Dendritic cell treated with granulocyte-macrophage colony-stimulating factor and Interleukin-4, amounts not matched to agents 40 ng/mL and 50 ng/mL, for 4 days (primary cell): Measurements from ENCODE around the gene AGBL4.

Experiments
- H3K27ac Mint-ChIP-seq: one replicate; pipeline ENCODE4 v1.8.0; 2022; ENCODE audit warnings: mild to moderate bottlenecking, mixed read lengths
- H3K27me3 Mint-ChIP-seq: one replicate; pipeline ENCODE4 v1.8.0; 2022; ENCODE audit warnings: mild to moderate bottlenecking, mixed read lengths
- H3K36me3 Mint-ChIP-seq: one replicate; pipeline ENCODE4 v1.8.0; 2022; ENCODE audit warnings: low read depth, mixed read lengths
- H3K4me1 Mint-ChIP-seq: one replicate; pipeline ENCODE4 v1.8.0; 2022; ENCODE audit warnings: low read depth, mixed read lengths
- H3K4me3 Mint-ChIP-seq: one replicate; pipeline ENCODE4 v1.8.0; 2022; ENCODE audit warnings: mild to moderate bottlenecking, moderate library complexity, mixed read lengths
- H3K9me3 Mint-ChIP-seq: one replicate; pipeline ENCODE4 v1.8.0; 2022; ENCODE audit warnings: mixed read lengths
- intact Hi-C: fragments of 100-400 bp; cut with micrococcal nuclease; formaldehyde crosslinking; loops from one replicate; pipeline ENCODE4 v1.15.0; 2022

The AGBL4 gene

GRCh38 chr1:48772211-48772610 lies 1251.5 kb downstream of the AGBL4 start:
- Mint-ChIP-seq H3K9me3 (peaks cover 7% of the 10 kb centered on the region), H3K27ac (no peak overlapping the region), H3K27me3 (peaks cover 18% of the 10 kb centered on the region), H3K4me3 (no peak overlapping the region), H3K4me1 (peaks cover 36% of the 10 kb centered on the region), H3K36me3 (no peaks in the 10 kb centered on the region)
- intact Hi-C loops, result no loop called here

- H3K27ac Mint-ChIP-seq, result no peak overlapping the region
- intact Hi-C loops, result no loop called here
- no peaks in the 10 kb centered on the region for H3K36me3 Mint-ChIP-seq
- peaks cover 7% of the 10 kb centered on the region for H3K9me3 Mint-ChIP-seq
- H3K4me1 Mint-ChIP-seq, result peaks cover 39% of the 10 kb centered on the region
- peaks cover 14% of the 10 kb centered on the region for H3K27me3 Mint-ChIP-seq
- H3K4me3 Mint-ChIP-seq, result no peak overlapping the region
Measured at GRCh38 chr1:48771561-48771960, 1252.2 kb downstream of the AGBL4 start.

DNA sequence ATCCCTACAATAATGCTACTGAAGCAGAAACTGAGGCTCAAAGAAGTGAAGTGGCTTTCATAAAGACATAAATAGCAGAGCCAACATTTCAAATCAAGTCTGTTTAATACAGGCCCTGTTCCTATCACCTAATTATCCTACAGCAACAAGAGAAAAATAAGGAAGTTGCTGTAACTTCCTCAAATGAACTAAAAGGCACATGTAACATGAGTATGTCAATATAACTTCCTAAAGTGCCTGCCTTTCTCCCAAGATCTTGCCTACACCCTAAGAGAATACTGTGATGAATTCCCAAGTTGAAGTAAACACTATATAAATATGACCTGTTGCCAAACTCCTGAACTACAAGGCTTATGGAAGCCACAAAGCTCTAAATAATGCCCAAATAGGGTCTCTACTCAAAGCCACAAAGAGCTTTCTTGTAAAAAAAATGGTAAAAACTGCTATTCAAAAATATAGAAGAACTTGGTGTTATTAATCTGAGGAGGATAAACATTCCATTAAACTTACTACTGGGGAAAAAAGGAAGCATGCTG lies 1255.7 kb downstream of the AGBL4 start:
- Mint-ChIP-seq H3K4me1 (peaks cover 28% of the 10 kb centered on the region), H3K27ac (peak overlapping the region; percentile 31), H3K27me3 (peaks cover 2% of the 10 kb centered on the region), H3K4me3 (no peak overlapping the region), H3K36me3 (no peaks in the 10 kb centered on the region), H3K9me3 (peaks cover 7% of the 10 kb centered on the region)
- intact Hi-C loops, result no loop called here

GRCh38 chr1:48765335-48765734 lies 1258.4 kb downstream of the AGBL4 start:
- no peaks in the 10 kb centered on the region for H3K36me3 Mint-ChIP-seq
- intact Hi-C loops, result no loop called here
- H3K27me3 Mint-ChIP-seq, result no peaks in the 10 kb centered on the region
- H3K4me3 Mint-ChIP-seq, result no peak overlapping the region
- peaks cover 7% of the 10 kb centered on the region for H3K9me3 Mint-ChIP-seq
- peaks cover 27% of the 10 kb centered on the region for H3K4me1 Mint-ChIP-seq
- H3K27ac Mint-ChIP-seq, result no peak overlapping the region

DNA sequence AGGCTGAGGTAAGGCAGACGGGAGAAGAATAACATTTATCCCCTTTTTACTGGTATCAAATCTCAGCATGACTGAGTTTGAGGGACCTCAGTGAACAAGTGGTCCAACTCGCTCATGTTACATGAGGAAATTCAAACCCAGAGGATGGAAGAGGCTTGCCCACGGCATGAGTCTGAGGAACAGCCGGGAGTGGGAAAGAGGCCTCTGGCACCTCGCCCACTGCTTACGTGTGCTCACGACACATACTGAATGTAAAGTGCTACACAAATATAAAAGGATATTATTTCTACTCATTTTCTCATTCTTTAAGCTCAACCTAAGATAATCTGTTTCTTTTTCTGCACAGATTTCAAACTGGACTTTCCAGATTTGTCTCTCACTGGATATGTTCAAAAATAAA lies 1261.8 kb downstream of the AGBL4 start:
- H3K27ac Mint-ChIP-seq, result no peak overlapping the region
- no peaks in the 10 kb centered on the region for H3K9me3 Mint-ChIP-seq
- H3K27me3 Mint-ChIP-seq, result no peaks in the 10 kb centered on the region
- no peaks in the 10 kb centered on the region for H3K36me3 Mint-ChIP-seq
- no peak overlapping the region for H3K4me3 Mint-ChIP-seq
- H3K4me1 Mint-ChIP-seq, result peaks cover 14% of the 10 kb centered on the region
- intact Hi-C loops, result no loop called here

DNA sequence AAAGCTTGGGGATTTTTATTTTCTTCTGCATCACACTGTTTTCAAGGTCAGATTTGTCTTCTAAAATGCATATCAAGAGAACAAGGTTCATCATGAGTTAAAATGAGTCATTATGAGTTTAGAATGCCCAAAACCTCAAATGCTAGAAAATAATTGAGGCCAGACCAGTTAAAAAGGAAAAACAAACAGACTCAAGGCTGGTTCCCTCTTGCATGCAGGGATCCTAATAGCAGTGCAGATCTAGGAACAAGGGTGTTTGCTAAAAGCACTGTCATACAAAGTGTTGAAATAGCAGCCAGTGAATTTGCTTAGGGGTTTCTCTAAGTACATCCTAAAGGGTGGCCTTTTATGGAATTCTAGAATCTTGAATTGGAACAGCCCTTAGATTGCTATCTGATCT lies 1262.3 kb downstream of the AGBL4 start:
- intact Hi-C loops, result no loop called here
- Mint-ChIP-seq H3K9me3 (no peaks in the 10 kb centered on the region), H3K36me3 (no peaks in the 10 kb centered on the region), H3K27me3 (no peaks in the 10 kb centered on the region), H3K27ac (no peak overlapping the region), H3K4me1 (peaks cover 8% of the 10 kb centered on the region), H3K4me3 (no peak overlapping the region)

DNA sequence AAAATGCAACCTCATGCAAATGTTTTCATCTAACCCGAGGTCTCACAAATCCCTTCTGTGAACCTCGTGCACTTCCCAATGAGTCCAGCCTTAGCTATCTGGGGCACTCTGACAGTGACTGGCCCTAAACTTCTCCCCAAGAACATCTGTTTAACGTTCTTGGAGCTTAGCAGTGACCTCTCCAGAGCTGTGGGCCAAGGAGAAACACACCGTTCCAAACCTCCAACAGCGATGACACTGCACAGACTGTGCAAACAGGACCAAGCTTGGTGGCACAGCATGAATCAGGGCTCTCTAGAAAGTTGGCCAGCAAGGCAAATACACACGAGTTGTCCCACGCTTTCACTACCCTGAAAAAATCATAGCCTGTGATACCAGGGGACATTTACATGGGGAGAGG lies 1262.9 kb downstream of the AGBL4 start:
- intact Hi-C loops, result no loop called here
- Mint-ChIP-seq H3K4me3 (no peak overlapping the region), H3K27ac (no peak overlapping the region), H3K4me1 (peaks cover 7% of the 10 kb centered on the region), H3K36me3 (no peaks in the 10 kb centered on the region), H3K27me3 (no peaks in the 10 kb centered on the region), H3K9me3 (no peaks in the 10 kb centered on the region)

DNA sequence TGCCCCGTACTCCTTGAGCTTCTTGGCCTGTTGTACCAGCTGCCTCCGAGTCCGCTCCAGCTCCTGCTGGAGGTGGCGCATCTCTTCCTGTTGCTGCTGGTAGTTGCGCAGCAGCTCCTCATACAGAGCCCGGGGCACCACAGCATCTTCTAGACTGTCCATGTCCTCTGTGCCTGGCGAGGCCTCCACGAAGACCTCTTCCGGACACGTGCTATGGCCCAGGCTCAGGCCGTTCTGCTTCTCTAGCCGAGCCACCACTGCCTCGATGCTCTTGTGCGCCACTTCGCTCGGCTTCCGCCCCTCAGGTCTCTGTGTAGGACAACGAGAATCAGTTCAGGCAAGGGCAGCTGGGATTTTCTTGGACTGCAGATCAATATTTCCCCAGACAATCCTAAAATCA lies 1264.8 kb downstream of the AGBL4 start:
- intact Hi-C loops, result no loop called here
- H3K36me3 Mint-ChIP-seq, result no peaks in the 10 kb centered on the region
- H3K27ac Mint-ChIP-seq, result no peak overlapping the region
- H3K9me3 Mint-ChIP-seq, result no peaks in the 10 kb centered on the region
- peaks cover 7% of the 10 kb centered on the region for H3K4me1 Mint-ChIP-seq
- H3K4me3 Mint-ChIP-seq, result no peak overlapping the region
- H3K27me3 Mint-ChIP-seq, result no peaks in the 10 kb centered on the region

GRCh38 chr1:48757363-48757762 lies 1266.4 kb downstream of the AGBL4 start:
- Mint-ChIP-seq H3K4me1 (peaks cover 7% of the 10 kb centered on the region), H3K4me3 (no peak overlapping the region), H3K27ac (no peak overlapping the region), H3K9me3 (no peaks in the 10 kb centered on the region), H3K36me3 (no peaks in the 10 kb centered on the region), H3K27me3 (no peaks in the 10 kb centered on the region)
- intact Hi-C loops, result no loop called here

- no peaks in the 10 kb centered on the region for H3K27me3 Mint-ChIP-seq
- no peak overlapping the region for H3K4me3 Mint-ChIP-seq
- H3K27ac Mint-ChIP-seq, result no peak overlapping the region
- H3K9me3 Mint-ChIP-seq, result no peaks in the 10 kb centered on the region
- intact Hi-C loops, result no loop called here
- H3K4me1 Mint-ChIP-seq, result peaks cover 5% of the 10 kb centered on the region
- H3K36me3 Mint-ChIP-seq, result no peaks in the 10 kb centered on the region
Measured at GRCh38 chr1:48756683-48757316, 1267.0 kb downstream of the AGBL4 start.

DNA sequence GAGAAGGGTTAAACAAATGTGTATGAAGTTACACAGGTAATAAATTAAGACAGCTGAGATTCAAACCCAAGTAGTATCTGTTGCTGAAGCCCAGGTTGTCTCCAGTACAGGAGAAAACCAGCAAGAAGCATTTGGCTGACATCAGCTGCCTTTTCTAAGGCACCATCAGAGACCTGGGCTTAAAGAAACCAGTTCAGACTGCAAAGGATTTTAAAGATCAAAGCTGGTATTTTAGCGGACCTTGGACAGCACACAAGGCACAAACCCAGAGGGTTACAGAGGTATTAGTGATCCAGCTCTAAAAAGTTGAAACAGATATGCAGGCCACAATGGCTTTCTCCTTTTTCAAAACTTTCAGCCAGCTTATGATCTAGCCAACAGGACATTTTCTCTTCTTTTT lies 1270.5 kb downstream of the AGBL4 start:
- peaks cover 23% of the 10 kb centered on the region for H3K4me1 Mint-ChIP-seq
- H3K4me3 Mint-ChIP-seq, result no peak overlapping the region
- no peak overlapping the region for H3K27ac Mint-ChIP-seq
- intact Hi-C loops, result no loop called here
- no peaks in the 10 kb centered on the region for H3K27me3 Mint-ChIP-seq
- no peaks in the 10 kb centered on the region for H3K9me3 Mint-ChIP-seq
- no peaks in the 10 kb centered on the region for H3K36me3 Mint-ChIP-seq

- intact Hi-C loops, result no loop called here
Measured at GRCh38 chr1:48750109-48750508, 1273.6 kb downstream of the AGBL4 start.

DNA sequence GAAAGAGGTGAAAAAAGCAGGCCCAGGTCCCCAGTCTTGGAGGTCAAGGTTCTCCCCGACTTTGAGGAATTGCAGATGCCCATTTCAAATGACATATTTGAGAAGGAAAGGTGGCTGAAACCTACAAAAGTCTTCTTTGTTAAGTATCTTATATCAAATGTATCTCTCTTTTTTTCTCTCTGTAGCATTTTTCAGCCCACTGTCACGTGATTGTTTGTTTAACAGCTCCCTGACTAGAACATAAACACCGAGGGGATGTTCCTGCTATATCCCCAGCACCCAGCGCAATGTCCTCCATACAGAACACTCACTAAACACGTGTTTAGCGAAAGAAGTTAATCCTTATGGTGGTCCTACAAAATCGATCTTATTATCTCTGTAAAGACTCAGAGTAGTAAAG lies 1274.7 kb downstream of the AGBL4 start:
- H3K27ac Mint-ChIP-seq, result no peak overlapping the region
- no peak overlapping the region for H3K4me3 Mint-ChIP-seq
- no peaks in the 10 kb centered on the region for H3K36me3 Mint-ChIP-seq
- H3K27me3 Mint-ChIP-seq, result no peaks in the 10 kb centered on the region
- intact Hi-C loops, result no loop called here
- H3K4me1 Mint-ChIP-seq, result peaks cover 26% of the 10 kb centered on the region
- H3K9me3 Mint-ChIP-seq, result no peaks in the 10 kb centered on the region

More at GRCh38 chr1:48750109-48750508, 1273.6 kb downstream of the AGBL4 start:
- Mint-ChIP-seq H3K27ac (peak overlapping the region; percentile 28), H3K27me3 (no peaks in the 10 kb centered on the region), H3K4me1 (peaks cover 26% of the 10 kb centered on the region), H3K36me3 (no peaks in the 10 kb centered on the region), H3K4me3 (no peak overlapping the region), H3K9me3 (no peaks in the 10 kb centered on the region)

GRCh38 chr1:48746906-48747305 lies 1276.8 kb downstream of the AGBL4 start:
- Mint-ChIP-seq H3K4me1 (peaks cover 26% of the 10 kb centered on the region), H3K9me3 (no peaks in the 10 kb centered on the region), H3K36me3 (no peaks in the 10 kb centered on the region), H3K27me3 (no peaks in the 10 kb centered on the region), H3K4me3 (no peak overlapping the region), H3K27ac (no peak overlapping the region)
- intact Hi-C loops, result no loop called here

DNA sequence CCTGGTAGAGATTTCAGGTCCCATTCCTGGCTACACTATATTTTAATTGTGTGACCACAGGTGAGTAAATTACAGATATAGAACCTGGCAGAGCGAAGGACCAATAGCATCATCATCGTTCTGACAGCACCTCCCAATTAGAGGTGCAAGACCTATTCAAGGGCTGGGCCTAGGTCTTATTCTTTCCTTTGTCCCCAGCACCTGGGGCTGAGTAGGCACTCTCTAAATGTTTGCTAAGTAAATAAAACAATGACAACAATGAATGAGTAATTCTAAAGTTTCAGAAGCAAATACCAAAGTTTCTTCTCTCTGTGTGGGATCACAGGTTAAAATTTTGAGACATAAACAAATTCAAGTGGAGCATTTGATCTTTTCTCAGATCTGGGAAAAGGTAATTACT lies 1279.7 kb downstream of the AGBL4 start:
- no peak overlapping the region for H3K27ac Mint-ChIP-seq
- H3K27me3 Mint-ChIP-seq, result no peaks in the 10 kb centered on the region
- intact Hi-C loops, result no loop called here
- peaks cover 15% of the 10 kb centered on the region for H3K4me1 Mint-ChIP-seq
- no peaks in the 10 kb centered on the region for H3K9me3 Mint-ChIP-seq
- no peaks in the 10 kb centered on the region for H3K36me3 Mint-ChIP-seq
- H3K4me3 Mint-ChIP-seq, result no peak overlapping the region
